Measurements from ENCODE around the gene SBSN.

SBSN gene

GRCh38 chr19:35518313-35518712 lies 9.8 kb downstream of the SBSN start:
- POLR2A ChIA-PET (ENCODE audit: low non-redundant PET) = no interaction called here
- peak; percentile 43 for DNase-seq (ENCODE audit: low spot score)
- CTCF ChIA-PET = interaction anchor here (1.3 kb wide), 1 partner anchor 8 kb away, joined by 5 read pairs; no protein-coding TSS in a partner anchor
- no peak for TF ChIP-seq CTCF (conservative IDR thresholded peaks at IDR 0.05; ENCODE audit: low read depth)
- peak overlapping the region; percentile 9; the same call in 1 of the 2 replicates for H3K27ac ChIP-seq

GRCh38 chr19:35517342-35517741 lies 10.8 kb downstream of the SBSN start:
- ChIA-PET CTCF (interaction anchor here (1.2 kb wide), 1 partner anchor 102 kb away, joined by 3 read pairs; no protein-coding TSS in a partner anchor), POLR2A (ENCODE audit: low non-redundant PET) (no interaction called here)
- no peak for DNase-seq (ENCODE audit: low spot score)
- no peak overlapping the region for H3K27ac ChIP-seq
- TF ChIP-seq CTCF (conservative IDR thresholded peaks at IDR 0.05; ENCODE audit: low read depth) = no peak

- ChIA-PET CTCF (interaction anchor here (0.7 kb wide), 1 partner anchor 33 kb away, joined by 5 read pairs; no protein-coding TSS in a partner anchor), POLR2A (ENCODE audit: low non-redundant PET) (no interaction called here)
- no peak overlapping the region for H3K27ac ChIP-seq
- no peak for TF ChIP-seq CTCF (conservative IDR thresholded peaks at IDR 0.05; ENCODE audit: low read depth)
- DNase-seq (ENCODE audit: low spot score) = no peak
Observed at GRCh38 chr19:35516310-35516709, 11.8 kb downstream of the SBSN start.

GRCh38 chr19:35514282-35514809 lies 13.8 kb downstream of the SBSN start:
- CTCF ChIA-PET = interaction anchor here (0.6 to 2.0 kb wide), 2 partner anchors 19 to 704 kb away, joined by 9 to 10 read pairs; no protein-coding TSS in a partner anchor
- no peak for DNase-seq (ENCODE audit: low spot score)

GRCh38 chr19:35513628-35514281 lies 14.4 kb downstream of the SBSN start, which contains the start of gene DMKN:
TSS of gene DMKN (minus strand) at chr19:35513649. CDS start at chr19:35513475, 174 bp downstream.
- no peak for TF ChIP-seq CTCF (conservative IDR thresholded peaks at IDR 0.05; ENCODE audit: low read depth)

More at GRCh38 chr19:35514282-35514809, 13.8 kb downstream of the SBSN start:
- no peak overlapping the region for H3K27ac ChIP-seq
- TF ChIP-seq CTCF (conservative IDR thresholded peaks at IDR 0.05; ENCODE audit: low read depth) = no peak
- POLR2A ChIA-PET (ENCODE audit: low non-redundant PET) = no interaction called here

GRCh38 chr19:35512831-35513627 lies 15.1 kb downstream of the SBSN start:
- TF ChIP-seq CTCF (conservative IDR thresholded peaks at IDR 0.05; ENCODE audit: low read depth) = no peak
- DNase-seq (ENCODE audit: low spot score) = no peak
- ChIA-PET POLR2A (ENCODE audit: low non-redundant PET) (no interaction called here), CTCF (interaction anchor here (0.6 to 2.0 kb wide), 2 partner anchors 18 to 148 kb away, joined by 3 to 9 read pairs; no protein-coding TSS in a partner anchor)
- no peak overlapping the region for H3K27ac ChIP-seq

More at GRCh38 chr19:35513628-35514281, 14.4 kb downstream of the SBSN start, which contains the start of gene DMKN:
- ChIA-PET CTCF (interaction anchor here (0.6 to 2.0 kb wide), 3 partner anchors 19 to 704 kb away, joined by 3 to 10 read pairs (median 9); no protein-coding TSS in a partner anchor), POLR2A (ENCODE audit: low non-redundant PET) (interaction anchor here (0.6 kb wide), 1 partner anchor 18 kb away, joined by 3 read pairs; no protein-coding TSS in a partner anchor)
- DNase-seq (ENCODE audit: low spot score) = peak; percentile 66
- no peak within 1 kb of the TSS for H3K27ac ChIP-seq
